Suprapubic skin (tissue), 4 donors: ENCODE measurements around the gene SLC22A17. TPM values are rescaled to one million over a fixed set of nuclear protein-coding genes. Genes with fewer than 3 reads are reported as not detected.

Experiments used
- DNase-seq, 2 donors: peaks; one replicate each; pipeline ENCODE4 v3.0.0-alpha.2; 2019; ENCODE audit warnings: low spot score in 2 of 2
- H3K27ac ChIP-seq: fragments of 200-600 bp; sonication (generic); one replicate; pipeline ENCODE4 v1.5.1; 2019
- H3K27me3 ChIP-seq: fragments of 200-600 bp; sonication (generic); one replicate; pipeline ENCODE4 v1.5.1; 2019
- H3K36me3 ChIP-seq: fragments of 200-600 bp; sonication (generic); one replicate; pipeline ENCODE4 v1.5.1; 2019
- H3K4me1 ChIP-seq: fragments of 200-600 bp; sonication (generic); one replicate; pipeline ENCODE4 v1.5.1; 2019
- H3K4me3 ChIP-seq: fragments of 200-600 bp; sonication (generic); one replicate; pipeline ENCODE4 v1.5.1; 2019; ENCODE audit warnings: mild to moderate bottlenecking
- H3K9me3 ChIP-seq: fragments of 200-600 bp; sonication (generic); one replicate; pipeline ENCODE4 v1.5.1; 2019
- EP300 ChIP-seq: sonication (generic); formaldehyde crosslinking; IDR thresholded peaks from one replicate; pipeline ENCODE4 v1.6.1; 2017; ENCODE audit warnings: antibody characterized with exemption
- POLR2A ChIP-seq, 2 donors: fragments of 450-650 bp; IDR thresholded peaks; one replicate each; pipeline ENCODE4 v1.6.1; 2017; ENCODE audit warnings: antibody characterized with exemption in 2 of 2, mild to moderate bottlenecking in 2 of 2, moderate library complexity in 2 of 2
- POLR2AphosphoS5 ChIP-seq, 3 donors: sonication (generic); formaldehyde crosslinking; IDR thresholded peaks; one replicate each; pipeline ENCODE4 v1.6.1; 2017; ENCODE audit warnings: antibody characterized with exemption in 3 of 3
- WGBS: methylation state at CpG from one replicate; pipeline ENCODE4 v1.1.5; 2018; 5-methylcytosine and 5-hydroxymethylcytosine counted together
- total RNA-seq, 4 donors: library from RNA; depleted of rRNA; stranded (reverse); fragments of >200 nt; gene quantifications; one replicate each; pipeline ENCODE4 v1.1.0, GENCODE V29; 2016
- TF ChIP-seq, protein P1 (sequence below), 2 donors: fragments of 200-600 bp in 1 of 2; fragments of 450-650 bp in 1 of 2; sonication (generic) in 1 of 2; IDR thresholded peaks; one replicate each; pipeline ENCODE4 v1.5.1; 2016 to 2019; ENCODE audit warnings: antibody characterized with exemption in 2 of 2, mild to moderate bottlenecking in 1 of 2, moderate library complexity in 1 of 2

Gene SLC22A17
- total RNA-seq, 4 donors from 2014 or later = 15.4 to 67.6 (median 22.5) TPM

DNA sequence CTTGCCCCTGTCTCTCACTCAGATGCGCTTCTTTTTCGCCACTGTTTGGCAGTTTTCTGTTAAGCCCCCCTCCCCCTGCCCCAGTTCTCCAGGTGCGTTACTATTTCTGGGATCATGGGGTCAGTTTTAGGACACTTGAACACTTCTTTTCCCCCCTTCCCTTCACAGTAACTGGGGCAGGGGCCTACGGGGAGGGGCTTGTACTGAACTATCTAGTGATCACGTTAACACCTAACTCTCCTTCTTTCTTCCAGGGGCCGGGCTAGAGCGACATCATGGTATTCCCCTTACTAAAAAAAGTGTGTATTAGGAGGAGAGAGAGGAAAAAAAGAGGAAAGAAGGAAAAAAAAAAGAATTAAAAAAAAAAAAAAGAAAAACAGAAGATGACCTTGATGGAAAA, 27.7 kb downstream of the SLC22A17 start:
- TF ChIP-seq POLR2A (IDR thresholded peaks at IDR 0.05) = no peak
- no peak for TF ChIP-seq POLR2AphosphoS5 (IDR thresholded peaks at IDR 0.05)
- TF ChIP-seq, protein P1, sequence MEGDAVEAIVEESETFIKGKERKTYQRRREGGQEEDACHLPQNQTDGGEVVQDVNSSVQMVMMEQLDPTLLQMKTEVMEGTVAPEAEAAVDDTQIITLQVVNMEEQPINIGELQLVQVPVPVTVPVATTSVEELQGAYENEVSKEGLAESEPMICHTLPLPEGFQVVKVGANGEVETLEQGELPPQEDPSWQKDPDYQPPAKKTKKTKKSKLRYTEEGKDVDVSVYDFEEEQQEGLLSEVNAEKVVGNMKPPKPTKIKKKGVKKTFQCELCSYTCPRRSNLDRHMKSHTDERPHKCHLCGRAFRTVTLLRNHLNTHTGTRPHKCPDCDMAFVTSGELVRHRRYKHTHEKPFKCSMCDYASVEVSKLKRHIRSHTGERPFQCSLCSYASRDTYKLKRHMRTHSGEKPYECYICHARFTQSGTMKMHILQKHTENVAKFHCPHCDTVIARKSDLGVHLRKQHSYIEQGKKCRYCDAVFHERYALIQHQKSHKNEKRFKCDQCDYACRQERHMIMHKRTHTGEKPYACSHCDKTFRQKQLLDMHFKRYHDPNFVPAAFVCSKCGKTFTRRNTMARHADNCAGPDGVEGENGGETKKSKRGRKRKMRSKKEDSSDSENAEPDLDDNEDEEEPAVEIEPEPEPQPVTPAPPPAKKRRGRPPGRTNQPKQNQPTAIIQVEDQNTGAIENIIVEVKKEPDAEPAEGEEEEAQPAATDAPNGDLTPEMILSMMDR (IDR thresholded peaks at IDR 0.05) = no peak
- TF ChIP-seq EP300 = no peak
- H3K27me3 ChIP-seq = no peaks in the 10 kb centered on the region
- DNase-seq = no peak
- WGBS = 85% methylated on average over 7 of the region's 7 CpGs
- H3K4me3 ChIP-seq = no peak overlapping the region
- no peak overlapping the region for H3K27ac ChIP-seq
- peaks cover 27% of the 10 kb centered on the region for H3K36me3 ChIP-seq
- no peaks in the 10 kb centered on the region for H3K9me3 ChIP-seq
- H3K4me1 ChIP-seq = peaks cover 22% of the 10 kb centered on the region

DNA sequence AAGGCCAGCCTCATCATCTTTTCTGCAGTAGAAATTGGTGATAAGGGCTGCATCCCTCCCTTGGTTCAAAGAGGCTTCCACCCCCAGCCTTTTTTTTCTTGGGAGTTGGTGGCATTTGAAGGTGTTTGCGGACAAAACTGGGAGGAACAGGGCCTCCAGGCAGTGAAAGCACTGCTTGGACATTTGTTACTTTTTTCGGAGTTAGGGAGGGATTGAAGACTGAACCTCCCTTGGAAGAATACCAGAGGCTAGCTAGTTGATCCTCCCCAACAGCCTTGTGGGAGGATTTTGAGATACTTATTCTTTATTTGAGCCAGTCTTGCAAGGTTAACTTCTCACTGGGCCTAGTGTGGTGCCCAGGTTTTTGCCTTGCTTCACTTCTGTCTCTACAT, 28.2 kb downstream of the SLC22A17 start:
- TF ChIP-seq POLR2AphosphoS5 (IDR thresholded peaks at IDR 0.05) (no peak), POLR2A (IDR thresholded peaks at IDR 0.05) (no peak), EP300 (no peak)
- TF ChIP-seq, protein P1 (IDR thresholded peaks at IDR 0.05) = no peak
- H3K4me1 ChIP-seq = peaks cover 25% of the 10 kb centered on the region
- DNase-seq = no peak
- H3K27ac ChIP-seq = no peak overlapping the region
- H3K9me3 ChIP-seq = no peaks in the 10 kb centered on the region
- WGBS = 76% methylated on average over 2 of the region's 2 CpGs
- H3K36me3 ChIP-seq = peaks cover 27% of the 10 kb centered on the region
- H3K27me3 ChIP-seq = no peaks in the 10 kb centered on the region
- H3K4me3 ChIP-seq = no peak overlapping the region

DNA sequence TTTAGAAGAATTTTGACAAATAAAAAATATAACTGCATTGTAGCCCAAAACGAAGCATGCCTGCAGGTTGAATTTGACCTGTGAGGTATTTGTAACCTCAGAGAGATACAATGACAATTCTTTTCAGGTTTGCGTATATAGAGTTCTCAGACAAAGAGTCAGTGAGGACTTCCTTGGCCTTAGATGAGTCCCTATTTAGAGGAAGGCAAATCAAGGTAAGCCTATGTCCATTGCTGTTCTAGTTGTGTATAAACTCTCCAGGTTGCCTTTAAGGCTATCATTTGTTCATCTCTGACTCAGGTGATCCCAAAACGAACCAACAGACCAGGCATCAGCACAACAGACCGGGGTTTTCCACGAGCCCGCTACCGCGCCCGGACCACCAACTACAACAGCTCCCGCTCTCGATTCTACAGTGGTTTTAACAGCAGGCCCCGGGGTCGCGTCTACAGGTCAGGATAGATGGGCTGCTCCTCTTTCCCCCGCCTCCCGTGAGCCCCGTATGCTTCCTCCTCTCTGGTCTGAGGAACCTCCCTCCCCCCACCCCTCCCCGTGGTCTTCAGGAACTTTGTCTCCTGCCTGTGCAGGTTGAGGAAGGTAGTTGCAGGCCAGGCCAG, 28.7 kb downstream of the SLC22A17 start:
- H3K9me3 ChIP-seq = no peaks in the 10 kb centered on the region
- H3K27me3 ChIP-seq = no peaks in the 10 kb centered on the region
- H3K36me3 ChIP-seq = peaks cover 27% of the 10 kb centered on the region
- peaks cover 25% of the 10 kb centered on the region for H3K4me1 ChIP-seq
- DNase-seq = no peak
- H3K27ac ChIP-seq = no peak overlapping the region
- WGBS = 85% methylated on average over 18 of the region's 18 CpGs
- H3K4me3 ChIP-seq = no peak overlapping the region
- TF ChIP-seq EP300 = no peak
- TF ChIP-seq POLR2AphosphoS5 (IDR thresholded peaks at IDR 0.05) = no peak
- TF ChIP-seq, protein P1 (IDR thresholded peaks at IDR 0.05) = no peak
- no peak for TF ChIP-seq POLR2A (IDR thresholded peaks at IDR 0.05)

DNA sequence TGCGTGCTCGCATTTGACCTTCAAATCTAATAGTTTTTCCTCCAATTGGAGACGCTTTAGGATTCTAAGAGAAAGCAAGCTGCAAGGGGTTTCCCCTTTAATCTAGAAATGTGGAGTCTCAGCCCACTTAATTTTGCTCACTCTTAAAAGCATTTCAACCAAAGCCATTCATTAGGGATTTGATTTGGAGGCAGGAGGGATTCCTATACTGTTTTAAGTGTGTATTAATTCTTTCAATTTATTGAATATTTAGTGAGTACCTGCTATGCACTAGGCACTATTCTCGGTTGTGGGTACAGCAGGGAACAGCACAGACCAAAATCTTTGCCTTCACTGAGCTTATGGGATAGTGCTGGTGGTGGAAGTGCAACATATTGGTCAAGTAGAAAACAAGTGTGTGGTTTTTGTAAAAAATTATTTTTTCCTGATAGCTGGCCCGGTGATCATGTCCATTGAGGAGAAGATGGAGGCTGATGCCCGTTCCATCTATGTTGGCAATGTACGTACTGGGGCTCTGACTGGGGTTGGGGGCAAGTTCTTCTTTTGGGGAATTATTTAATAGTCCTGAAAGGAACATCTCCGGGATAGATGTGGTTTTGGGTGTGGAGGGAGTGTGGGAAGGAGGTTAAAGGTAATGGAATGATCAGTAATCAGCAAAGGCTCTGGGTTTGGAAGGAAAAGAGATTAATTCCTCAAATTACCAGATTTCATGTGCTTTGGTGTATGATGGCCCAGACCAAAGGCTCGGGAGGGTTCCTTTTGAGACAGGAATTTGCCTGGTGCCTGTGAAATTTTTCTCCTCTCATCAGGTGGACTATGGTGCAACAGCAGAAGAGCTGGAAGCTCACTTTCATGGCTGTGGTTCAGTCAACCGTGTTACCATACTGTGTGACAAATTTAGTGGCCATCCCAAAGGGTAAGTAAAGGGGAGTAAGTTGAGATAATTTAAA, 29.8 kb downstream of the SLC22A17 start:
- no peak for DNase-seq
- H3K4me1 ChIP-seq = peaks cover 25% of the 10 kb centered on the region
- no peak for TF ChIP-seq POLR2A (IDR thresholded peaks at IDR 0.05)
- TF ChIP-seq, protein P1 (IDR thresholded peaks at IDR 0.05) = no peak
- no peak for TF ChIP-seq POLR2AphosphoS5 (IDR thresholded peaks at IDR 0.05)
- TF ChIP-seq EP300 = no peak
- peak overlapping the region; percentile 97 for H3K4me3 ChIP-seq
- 47% methylated on average over 10 of the region's 10 CpGs for WGBS
- peaks cover 27% of the 10 kb centered on the region for H3K36me3 ChIP-seq
- no peaks in the 10 kb centered on the region for H3K9me3 ChIP-seq
- H3K27me3 ChIP-seq = no peaks in the 10 kb centered on the region
- peak overlapping the region; percentile 98 for H3K27ac ChIP-seq
